Stomach (tissue), 4 donors: Measurements from ENCODE around the gene TTYH1.

Source experiments
- EP300 ChIP-seq: sonication (generic); formaldehyde crosslinking; IDR thresholded peaks from one replicate; pipeline ENCODE4 v1.6.1; 2017; ENCODE audit warnings: antibody characterized with exemption
- POLR2A ChIP-seq, 4 donors: fragments of 450-650 bp; IDR thresholded peaks; one replicate each; pipeline ENCODE4 v1.6.1; 2016; ENCODE audit warnings: antibody characterized with exemption in 4 of 4, control low read depth in 2 of 4, mild to moderate bottlenecking in 1 of 4, moderate library complexity in 1 of 4
- POLR2AphosphoS5 ChIP-seq, 3 donors: sonication (generic); formaldehyde crosslinking; IDR thresholded peaks; one replicate each; pipeline ENCODE4 v1.6.1; 2016; ENCODE audit warnings: antibody characterized with exemption in 3 of 3
- TF ChIP-seq, protein P1 (sequence below), 7 experiments: fragments of 450-650 bp in 4 of 7; fragments of 200-600 bp in 3 of 7; sonication (generic) in 3 of 7; IDR thresholded peaks; one replicate each; pipeline ENCODE4 v1.5.1; 2016 to 2019; ENCODE audit warnings: antibody characterized with exemption in 7 of 7, control low read depth in 2 of 7, mild to moderate bottlenecking in 1 of 7

DNA sequence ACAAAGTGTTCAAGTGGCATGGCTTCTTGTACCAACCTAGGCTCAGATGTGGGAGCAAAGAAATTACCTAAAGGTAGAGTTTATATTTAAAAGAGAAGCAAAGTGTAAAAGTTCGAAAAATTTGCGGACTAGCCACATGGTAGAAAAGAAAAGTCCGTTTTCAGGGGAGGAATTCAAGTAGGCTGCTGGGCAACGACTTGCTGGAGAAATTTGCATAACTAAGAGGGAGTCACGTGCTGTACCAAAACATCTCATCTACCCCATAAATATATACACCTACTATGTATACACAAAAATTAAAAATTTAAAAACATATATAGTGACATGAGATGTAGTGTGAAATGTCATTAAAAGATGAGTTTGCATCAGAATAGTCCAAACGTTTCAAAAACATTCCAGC lies 48.5 kb upstream of the TTYH1 start:
- TF ChIP-seq, protein P1, sequence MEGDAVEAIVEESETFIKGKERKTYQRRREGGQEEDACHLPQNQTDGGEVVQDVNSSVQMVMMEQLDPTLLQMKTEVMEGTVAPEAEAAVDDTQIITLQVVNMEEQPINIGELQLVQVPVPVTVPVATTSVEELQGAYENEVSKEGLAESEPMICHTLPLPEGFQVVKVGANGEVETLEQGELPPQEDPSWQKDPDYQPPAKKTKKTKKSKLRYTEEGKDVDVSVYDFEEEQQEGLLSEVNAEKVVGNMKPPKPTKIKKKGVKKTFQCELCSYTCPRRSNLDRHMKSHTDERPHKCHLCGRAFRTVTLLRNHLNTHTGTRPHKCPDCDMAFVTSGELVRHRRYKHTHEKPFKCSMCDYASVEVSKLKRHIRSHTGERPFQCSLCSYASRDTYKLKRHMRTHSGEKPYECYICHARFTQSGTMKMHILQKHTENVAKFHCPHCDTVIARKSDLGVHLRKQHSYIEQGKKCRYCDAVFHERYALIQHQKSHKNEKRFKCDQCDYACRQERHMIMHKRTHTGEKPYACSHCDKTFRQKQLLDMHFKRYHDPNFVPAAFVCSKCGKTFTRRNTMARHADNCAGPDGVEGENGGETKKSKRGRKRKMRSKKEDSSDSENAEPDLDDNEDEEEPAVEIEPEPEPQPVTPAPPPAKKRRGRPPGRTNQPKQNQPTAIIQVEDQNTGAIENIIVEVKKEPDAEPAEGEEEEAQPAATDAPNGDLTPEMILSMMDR (IDR thresholded peaks at IDR 0.05), result no peak
- TF ChIP-seq POLR2A (IDR thresholded peaks at IDR 0.05) (no peak), POLR2AphosphoS5 (IDR thresholded peaks at IDR 0.05) (no peak), EP300 (no peak)
